ENCODE results near the gene NAT8L. TPM values are rescaled to one million over a fixed set of nuclear protein-coding genes. Genes with fewer than 3 reads are reported as not detected.

NAT8L gene, protein sequence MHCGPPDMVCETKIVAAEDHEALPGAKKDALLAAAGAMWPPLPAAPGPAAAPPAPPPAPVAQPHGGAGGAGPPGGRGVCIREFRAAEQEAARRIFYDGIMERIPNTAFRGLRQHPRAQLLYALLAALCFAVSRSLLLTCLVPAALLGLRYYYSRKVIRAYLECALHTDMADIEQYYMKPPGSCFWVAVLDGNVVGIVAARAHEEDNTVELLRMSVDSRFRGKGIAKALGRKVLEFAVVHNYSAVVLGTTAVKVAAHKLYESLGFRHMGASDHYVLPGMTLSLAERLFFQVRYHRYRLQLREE
- total RNA-seq: under 0.01 TPM in 2 replicates

DNA sequence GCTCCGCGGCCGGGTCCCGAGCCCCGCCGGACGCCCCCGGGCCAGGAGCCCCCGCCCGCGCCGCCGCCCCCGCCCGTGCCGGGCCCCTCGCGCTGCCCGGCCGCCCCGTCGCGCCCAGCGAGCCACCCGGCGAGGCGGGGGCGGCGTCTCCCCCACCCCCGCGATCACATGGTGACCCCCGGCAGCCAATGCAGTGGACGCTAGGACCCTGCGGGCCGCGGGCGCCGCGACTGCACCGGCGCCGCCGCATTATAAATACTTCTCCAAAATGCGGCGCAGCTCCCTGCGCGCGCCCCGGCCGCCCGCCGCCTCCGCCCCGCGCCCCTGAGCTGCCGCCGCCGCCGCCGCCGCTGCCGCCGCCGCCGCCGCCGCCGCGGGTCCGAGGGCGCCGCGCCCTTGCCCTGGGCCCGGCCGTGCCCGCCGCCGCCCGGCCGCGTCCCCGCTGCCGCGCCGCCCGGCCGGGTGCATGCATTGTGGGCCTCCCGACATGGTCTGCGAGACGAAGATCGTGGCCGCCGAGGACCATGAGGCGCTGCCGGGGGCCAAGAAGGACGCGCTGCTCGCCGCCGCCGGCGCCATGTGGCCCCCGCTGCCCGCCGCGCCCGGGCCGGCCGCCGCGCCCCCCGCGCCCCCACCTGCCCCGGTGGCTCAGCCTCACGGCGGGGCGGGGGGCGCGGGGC is at the start of gene NAT8L:
Gene NAT8L (plus strand): TSS at position 282 of the 680 bp plus-strand sequence. CDS start 185 bp downstream, at position 467.

Other genes starting within 250 kb of the NAT8L start
- 96.3 and 100 TPM in 2 replicates for gene LETM1, start 203.2 kb upstream of the NAT8L start, total RNA-seq
- 63.7 and 78.2 TPM in 2 replicates for gene NSD2, start 187.9 kb upstream of the NAT8L start, total RNA-seq
- 21.6 and 24.3 TPM in 2 replicates for gene NELFA, start 50.4 kb upstream of the NAT8L start, total RNA-seq
- gene HAUS3, start 182.8 kb downstream of the NAT8L start, total RNA-seq: 7.8 and 13.6 TPM in 2 replicates
- 2.0 TPM in 2 replicates for gene POLN, start 182.8 kb downstream of the NAT8L start, total RNA-seq
- 72.3 and 97.3 TPM in 2 replicates for gene MXD4, start 202.8 kb downstream of the NAT8L start, total RNA-seq